Stromal cell of bone marrow (primary cell): ENCODE data around the gene ALCAM.
"Not testable (repeated sequence)": the region's sequence is repeated elsewhere in the genome, so short reads cannot be mapped to it uniquely, and the experiment has no call there.

Experiments used
- DNase-seq: peaks from one replicate; pipeline ENCODE4 v3.0.0-alpha.2; 2012; ENCODE audit warnings: low read depth

ALCAM gene

DNA sequence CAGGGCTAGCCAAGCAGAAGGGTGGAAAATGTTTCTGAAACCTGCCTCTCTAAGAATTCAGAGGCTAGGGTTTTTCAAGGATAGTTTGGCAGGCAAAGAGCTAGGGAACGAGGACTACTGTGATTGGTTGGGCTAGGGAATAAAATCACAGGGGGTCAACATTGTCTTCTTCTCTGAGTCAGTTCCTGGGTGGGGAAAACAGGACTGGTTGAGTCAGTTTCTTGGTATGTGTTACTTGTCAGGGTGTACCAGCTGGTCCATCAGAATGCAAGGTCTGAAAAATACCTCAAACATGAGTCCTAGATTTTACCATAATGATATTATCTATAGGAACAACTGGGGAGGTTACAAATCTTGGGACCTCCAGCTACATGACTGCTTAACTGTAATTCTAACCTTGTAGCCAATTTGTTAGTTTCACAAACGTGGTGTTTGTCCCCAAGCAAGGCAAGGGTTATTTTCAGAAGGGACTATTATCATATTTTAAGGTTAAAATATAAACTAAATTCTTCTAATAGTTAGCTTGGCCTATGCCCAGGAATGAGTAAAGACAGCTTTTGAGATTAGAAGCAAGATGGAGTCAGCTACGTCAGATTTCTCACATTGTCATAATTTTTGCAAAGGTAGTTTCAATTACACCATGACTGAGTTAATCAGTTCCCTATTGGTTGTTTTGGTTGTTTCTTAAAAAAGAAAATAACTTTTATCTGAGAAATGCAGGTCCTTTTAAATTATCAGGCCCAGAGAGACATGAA lies 231.5 kb downstream of the ALCAM start:
- no peak for DNase-seq

DNA sequence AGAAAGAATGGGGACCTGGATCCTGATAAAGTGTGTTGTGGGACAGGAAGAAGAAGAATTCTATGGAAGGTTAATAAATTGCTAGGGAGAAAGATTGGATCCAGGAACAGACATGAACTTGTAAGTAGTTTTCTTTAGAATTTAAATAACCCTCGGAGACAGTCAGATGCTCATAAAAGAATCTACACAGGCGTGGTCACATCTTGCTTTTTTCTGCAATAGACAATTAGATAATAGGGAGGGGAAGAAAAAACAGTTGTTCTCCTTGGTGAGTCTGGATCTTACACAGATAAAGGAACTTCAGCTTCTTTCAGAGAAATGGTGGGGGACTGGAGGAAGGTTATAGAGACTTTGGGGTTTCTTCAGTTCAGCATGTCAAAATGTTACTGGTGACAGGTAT lies 232.6 kb downstream of the ALCAM start:
- no peak for DNase-seq

DNA sequence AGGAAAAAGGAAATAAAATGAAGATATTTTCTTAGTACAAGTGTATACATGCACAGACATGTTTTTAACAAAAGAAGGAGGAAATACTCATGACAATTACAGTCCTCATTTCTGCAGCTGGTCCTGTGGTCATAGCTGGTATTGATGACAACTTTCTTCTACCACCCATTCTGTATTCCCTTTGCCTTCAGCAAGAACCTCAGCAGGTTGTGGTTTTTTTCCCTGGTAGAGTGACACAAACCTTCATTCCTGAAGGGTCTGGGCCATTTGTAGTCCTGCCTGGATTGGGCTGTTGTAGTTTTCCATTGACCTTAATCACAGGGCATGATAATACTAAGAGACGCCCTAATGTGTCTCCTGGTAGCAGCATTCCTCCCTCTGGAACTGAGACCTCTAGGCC lies 235.0 kb downstream of the ALCAM start:
- DNase-seq = not testable (repeated sequence)

GRCh38 chr3:105602286-105602685 lies 235.6 kb downstream of the ALCAM start:
- DNase-seq = not testable (repeated sequence)

DNA sequence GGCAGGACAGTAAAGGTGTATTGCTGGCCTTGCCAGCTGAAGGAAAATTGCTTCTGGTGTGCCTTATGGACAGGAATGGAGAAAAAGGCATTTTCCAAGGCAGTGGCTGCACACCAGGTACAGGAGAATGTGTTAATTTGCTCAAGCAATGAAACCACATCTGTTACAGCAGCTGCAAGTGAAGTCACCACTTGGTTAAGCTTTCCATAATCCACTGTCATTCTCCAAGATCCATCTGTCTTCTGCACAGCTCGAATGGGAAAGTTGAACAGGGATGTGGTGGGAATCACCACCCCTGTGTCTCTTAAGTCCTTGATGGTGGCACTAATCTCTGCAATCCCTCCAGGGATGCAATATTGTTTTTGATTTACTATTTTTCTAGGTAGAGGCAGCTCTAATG lies 236.8 kb downstream of the ALCAM start:
- not testable (repeated sequence) for DNase-seq

- no peak for DNase-seq
These were observed 239.3 kb downstream of the ALCAM start for GRCh38 chr3:105606016-105606415.

DNA sequence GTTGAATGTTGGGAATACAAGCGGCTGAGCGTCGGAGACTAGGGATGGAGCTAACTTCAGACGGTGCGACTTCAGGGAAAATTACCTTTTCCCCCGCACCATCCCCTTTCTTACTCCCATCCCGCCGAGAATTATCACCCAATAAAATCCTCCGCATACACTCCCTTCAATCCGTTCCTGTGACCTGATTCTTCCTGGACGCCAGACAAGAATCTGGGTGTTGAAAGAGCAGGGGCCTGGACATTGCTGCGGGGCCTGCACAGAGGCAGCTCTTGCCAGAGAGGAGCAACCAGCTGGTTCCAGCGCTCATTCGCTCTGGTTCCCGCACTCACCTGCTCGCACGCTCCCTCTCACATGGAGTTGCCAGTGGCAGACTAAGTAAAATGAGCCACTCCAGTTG lies 241.9 kb downstream of the ALCAM start:
- no peak for DNase-seq

DNA sequence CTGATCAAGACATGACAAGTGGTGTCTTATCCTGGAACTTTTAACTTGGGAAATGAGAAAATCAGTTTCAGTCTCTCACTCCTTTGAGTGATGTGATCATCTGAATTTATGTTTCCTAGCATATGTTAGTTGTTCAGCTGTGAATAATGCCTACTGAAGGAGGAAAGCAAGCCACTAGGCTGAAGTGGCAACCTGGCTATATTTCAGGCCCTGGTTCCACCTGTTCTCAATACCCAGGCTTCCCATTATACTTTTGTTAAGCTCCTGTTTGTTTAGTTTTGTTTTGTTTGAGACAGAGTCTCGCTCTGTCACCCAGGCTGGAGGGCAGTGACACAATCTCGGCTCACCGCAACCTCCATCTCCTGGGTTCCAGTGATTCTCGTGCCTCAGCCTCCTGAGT lies 243.8 kb downstream of the ALCAM start:
- DNase-seq = no peak

DNA sequence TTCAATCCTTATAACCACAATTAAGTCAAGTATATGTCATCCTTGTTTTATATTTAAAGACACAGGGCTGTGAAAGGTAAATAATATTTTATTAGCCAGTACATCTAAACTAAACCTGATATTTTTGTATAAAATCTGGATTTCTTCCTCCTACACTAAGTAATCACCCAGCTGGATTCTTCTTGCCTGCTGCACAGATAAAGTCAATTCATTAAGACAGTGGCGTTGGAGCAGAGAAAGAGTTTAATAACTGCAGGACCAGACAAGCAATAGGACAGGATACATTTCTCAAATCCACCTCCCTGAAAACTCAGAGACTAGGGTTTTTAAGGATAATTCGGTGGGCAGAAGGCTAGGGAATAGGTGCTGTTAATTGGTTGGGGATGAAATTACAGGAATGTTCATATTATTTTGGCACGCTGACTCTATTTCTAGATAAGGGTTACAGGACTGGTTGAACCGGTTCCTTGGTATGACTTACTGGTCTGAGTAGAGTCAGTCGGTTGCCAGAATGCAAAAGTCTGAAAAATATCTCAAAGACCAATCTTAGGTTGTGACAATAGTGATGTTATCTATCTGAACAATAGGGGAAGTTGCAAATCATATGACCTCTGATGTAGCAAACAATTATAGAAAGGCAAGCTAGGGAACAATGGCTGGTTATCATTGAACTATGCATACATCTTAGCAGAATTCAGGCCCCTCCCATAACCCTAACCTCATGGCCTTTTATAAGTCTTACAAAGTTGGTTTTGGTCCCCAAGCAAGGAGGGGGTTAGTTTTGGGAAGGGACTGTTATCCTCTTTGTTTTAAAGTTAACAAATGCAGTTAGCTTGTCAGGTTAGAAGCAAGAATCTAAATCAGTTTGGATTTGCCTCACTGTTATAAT lies 244.8 kb downstream of the ALCAM start:
- DNase-seq = no peak

DNA sequence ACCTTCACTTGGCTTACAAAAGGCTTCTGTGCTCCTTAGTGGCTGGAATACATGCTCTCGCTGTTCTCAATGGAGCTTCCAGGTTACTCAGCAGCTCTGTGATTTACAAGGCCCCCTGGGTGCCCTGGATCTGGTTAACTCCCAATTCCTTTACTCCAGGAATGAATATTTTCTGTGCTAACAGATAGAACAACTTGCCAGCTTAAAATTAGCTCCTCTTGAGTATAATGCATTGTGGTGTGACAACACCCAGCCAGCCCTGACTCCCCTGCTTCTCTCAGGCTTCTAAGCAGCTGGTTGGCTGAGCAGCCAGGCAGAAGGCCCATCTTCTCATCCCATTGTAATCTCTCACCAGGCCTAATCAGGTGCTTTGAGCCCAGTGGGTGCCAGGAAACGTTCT lies 246.4 kb downstream of the ALCAM start:
- no peak for DNase-seq

- DNase-seq = no peak
These were observed 247.8 kb downstream of the ALCAM start for GRCh38 chr3:105614288-105615030.

GRCh38 chr3:105615814-105616213 lies 249.1 kb downstream of the ALCAM start:
- no peak for DNase-seq

DNA sequence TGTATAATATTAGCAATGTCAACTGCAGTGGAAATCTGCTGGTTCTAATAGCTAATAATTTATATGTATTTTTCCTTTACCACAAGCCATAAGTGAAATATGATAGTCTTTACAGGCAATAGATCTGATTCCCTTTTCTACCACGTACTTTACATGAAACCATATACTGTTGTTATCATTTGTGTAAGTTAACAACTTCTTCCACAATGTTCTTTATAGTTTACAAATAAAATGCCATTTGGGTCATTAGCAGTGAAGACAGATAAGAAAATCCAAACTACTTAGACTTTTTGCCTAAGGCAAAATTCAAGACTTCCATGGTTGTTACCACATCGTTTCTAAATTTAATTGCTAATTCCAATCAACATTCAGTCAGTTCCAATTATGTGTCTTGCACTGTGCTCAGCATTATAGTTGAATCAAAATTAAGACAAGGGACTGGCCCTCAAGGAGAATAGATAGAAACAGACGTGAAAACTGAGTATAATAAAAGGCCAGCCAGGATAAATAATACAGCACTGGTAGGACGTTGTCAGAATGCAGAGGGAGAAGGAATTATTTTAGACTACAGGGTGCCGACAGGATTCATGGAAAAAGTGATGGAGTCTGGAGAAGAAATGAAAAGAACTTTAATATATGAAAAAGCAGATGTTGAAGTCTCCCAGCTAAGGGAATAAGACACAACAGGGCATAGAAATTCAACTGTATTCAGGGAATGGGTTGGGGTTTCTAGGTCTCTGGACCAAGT lies 249.8 kb downstream of the ALCAM start:
- no peak for DNase-seq

DNA sequence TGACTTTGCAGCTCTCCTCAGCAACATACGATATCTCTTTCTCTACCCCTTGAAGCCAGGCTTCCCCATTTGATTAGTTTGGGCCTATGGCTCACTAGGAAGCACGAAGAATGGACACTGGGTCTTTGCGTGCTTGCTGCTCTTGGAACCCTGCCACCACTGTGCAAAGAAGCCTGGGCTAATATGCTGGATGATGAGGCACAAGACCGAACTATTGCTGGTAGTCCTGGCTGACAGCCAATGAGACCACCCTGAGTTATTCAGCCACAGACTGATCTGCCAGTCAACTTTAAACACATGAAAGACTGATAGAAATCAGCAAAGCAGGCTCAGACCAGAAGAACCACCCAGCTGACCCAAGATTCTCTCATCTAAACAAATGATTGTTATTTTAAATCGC lies 251.8 kb downstream of the ALCAM start:
- DNase-seq = no peak

- DNase-seq = no peak
These were observed 252.9 kb downstream of the ALCAM start for GRCh38 chr3:105619651-105620050.

GRCh38 chr3:105620236-105620635 lies 253.5 kb downstream of the ALCAM start:
- no peak for DNase-seq

- no peak for DNase-seq
These were observed 255.5 kb downstream of the ALCAM start for GRCh38 chr3:105622169-105622568.
